Measurements from ENCODE around the gene E2F6.
A peak's percentile ranks its signal among the peaks of the same experiment; 100 is the strongest.

E2F6 gene, protein sequence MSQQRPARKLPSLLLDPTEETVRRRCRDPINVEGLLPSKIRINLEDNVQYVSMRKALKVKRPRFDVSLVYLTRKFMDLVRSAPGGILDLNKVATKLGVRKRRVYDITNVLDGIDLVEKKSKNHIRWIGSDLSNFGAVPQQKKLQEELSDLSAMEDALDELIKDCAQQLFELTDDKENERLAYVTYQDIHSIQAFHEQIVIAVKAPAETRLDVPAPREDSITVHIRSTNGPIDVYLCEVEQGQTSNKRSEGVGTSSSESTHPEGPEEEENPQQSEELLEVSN

DNA sequence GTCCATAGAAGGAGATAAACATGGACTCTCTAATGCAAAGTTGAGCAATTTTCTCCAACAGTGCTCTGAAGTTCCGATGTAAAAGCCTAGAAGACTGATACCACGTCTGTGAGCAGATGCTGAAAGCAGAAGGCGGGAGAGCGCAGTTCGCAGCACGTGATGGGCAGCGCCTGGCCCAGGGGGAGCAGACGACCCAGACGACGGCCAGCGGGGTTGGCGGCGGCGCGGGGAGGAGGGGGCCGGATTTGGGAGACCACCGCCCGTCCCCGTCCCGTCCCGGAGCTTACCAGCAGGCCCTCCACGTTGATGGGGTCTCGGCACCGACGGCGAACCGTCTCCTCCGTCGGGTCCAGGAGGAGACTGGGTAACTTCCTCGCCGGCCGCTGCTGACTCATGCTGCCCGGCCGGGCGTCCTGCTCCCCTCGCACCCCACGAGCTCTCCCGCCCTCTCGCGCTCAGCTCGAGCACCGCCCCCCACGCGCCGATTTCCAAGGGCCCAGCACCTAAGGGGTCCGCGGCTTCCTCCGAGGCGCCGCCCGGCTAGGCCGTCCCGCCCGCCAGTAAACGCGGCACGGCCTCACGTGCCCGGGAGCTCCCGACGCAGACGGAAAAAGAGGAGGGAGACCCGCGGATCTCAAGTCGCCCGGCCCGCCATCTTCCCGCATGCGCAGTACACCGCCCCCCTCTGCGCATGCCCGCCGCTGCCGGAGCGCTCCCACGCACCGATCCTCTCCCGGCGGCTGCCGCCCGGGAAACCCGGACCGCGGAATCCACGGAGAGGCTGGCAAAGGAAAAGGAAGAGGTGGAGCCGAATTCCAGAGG is at the start of gene E2F6:
Gene E2F6, minus strand, starts transcription at position 677 of the 822 bp plus-strand sequence. Its CDS starts 282 bp downstream, at position 395.
- peak; percentile 79 for DNase-seq (ENCODE audit: low read depth)

GRCh38 chr2:11515490-11515981 is 49.6 kb upstream of the E2F6 start:
- no peak for DNase-seq (ENCODE audit: low read depth)

DNA sequence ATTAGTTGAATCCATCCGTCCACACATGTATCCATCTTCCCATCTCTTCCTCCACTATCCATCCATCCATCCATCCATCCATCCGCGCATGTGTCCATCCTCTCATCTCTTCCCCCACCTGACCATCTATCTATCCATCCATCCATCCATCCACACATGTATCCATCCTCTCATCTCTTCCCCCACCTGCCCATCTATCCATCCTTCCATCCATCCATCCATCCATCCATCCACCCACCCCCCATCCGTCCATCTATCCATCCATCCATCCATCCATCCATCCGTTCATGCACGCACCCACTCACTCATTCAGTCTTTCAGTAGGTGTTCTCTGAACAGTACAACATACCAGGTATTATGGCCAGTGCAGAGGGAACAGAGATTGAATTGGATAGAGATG is 48.9 kb upstream of the E2F6 start:
- DNase-seq (ENCODE audit: low read depth): no peak

DNA sequence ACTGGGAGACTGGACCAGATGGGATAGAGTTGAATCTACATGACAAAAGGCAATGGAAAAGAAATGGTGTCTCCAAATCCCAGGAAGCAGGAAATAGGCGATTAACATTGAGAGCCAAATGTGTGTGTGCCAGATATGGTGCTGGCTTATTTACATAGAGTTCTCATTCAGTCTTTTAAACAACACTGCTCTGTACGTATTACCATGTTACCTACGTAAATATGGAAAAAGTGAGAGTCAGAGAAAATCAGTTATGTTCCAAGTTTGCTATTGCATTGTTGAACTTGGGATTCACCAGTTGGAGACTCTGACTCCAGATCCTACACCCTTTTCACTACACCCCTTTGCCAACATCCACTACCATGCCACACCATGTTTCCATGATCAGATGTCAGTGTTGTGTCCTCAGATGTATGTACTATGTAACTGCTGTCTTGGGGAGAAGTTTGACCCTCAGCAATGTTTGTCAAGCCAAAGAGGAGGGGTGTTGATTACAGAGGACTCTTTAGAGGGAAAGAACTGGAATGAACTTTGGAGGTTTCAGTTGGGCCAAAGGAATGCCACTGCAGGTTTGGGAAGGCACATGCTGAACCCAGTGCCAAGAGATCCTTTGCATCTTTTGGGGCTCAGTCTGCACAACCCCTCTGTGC is 48.2 kb upstream of the E2F6 start:
- DNase-seq (ENCODE audit: low read depth): no peak

DNA sequence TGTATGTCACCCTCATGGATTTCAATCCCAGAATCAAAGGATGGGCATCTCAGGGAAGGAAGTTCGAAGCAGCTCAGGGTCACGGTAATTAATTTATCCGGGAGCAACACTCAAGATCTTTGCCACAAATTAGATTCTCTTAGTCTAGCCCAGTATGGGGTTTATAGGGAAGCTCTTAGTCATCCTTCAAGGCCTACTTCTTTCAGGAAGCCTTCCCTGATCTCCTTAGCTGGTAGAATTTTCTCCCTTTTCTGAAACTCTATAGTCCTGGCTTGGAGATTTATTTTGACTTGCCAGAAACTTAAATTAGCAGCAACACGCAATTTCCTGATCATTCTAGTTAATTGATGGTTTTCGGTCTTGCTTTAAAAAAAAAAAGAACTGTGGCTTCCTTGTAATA is 47.4 kb upstream of the E2F6 start:
- DNase-seq (ENCODE audit: low read depth): no peak

GRCh38 chr2:11512431-11512830 is 46.5 kb upstream of the E2F6 start:
- DNase-seq (ENCODE audit: low read depth): no peak

- no peak for DNase-seq (ENCODE audit: low read depth)
Measured at GRCh38 chr2:11509657-11510360, 43.8 kb upstream of the E2F6 start.

- no peak for DNase-seq (ENCODE audit: low read depth)
Measured at GRCh38 chr2:11508279-11508678, 42.3 kb upstream of the E2F6 start.

- no peak for DNase-seq (ENCODE audit: low read depth)
Measured at GRCh38 chr2:11507517-11507916, 41.6 kb upstream of the E2F6 start.

DNA sequence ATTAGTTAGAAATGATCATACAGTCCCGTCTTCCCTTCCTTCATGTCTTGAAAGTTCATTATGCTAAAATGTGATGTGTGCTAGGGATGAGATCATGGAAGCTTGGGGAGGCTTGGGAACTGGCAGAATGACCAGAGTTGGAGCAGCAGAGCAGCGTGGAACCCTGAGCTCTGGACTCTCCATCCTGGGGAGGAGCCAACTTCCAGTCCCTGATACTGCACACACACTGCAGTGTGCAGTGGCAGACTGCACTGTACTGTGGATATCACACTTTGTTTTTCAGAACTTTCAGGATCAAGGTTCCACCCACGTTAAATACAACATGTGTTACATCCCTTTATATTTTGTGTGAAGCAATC is 40.6 kb upstream of the E2F6 start:
- no peak for DNase-seq (ENCODE audit: low read depth)

GRCh38 chr2:11505652-11506610 is 40.0 kb upstream of the E2F6 start:
- no peak for DNase-seq (ENCODE audit: low read depth)

GRCh38 chr2:11503354-11503927 is 37.5 kb upstream of the E2F6 start:
- no peak for DNase-seq (ENCODE audit: low read depth)

- DNase-seq (ENCODE audit: low read depth): no peak
Measured at GRCh38 chr2:11502740-11503292, 36.9 kb upstream of the E2F6 start.

GRCh38 chr2:11500702-11501303 is 34.8 kb upstream of the E2F6 start:
- DNase-seq (ENCODE audit: low read depth): no peak

GRCh38 chr2:11499081-11499743 is 33.3 kb upstream of the E2F6 start:
- DNase-seq (ENCODE audit: low read depth): no peak

- no peak for DNase-seq (ENCODE audit: low read depth)
Measured at GRCh38 chr2:11498543-11499034, 32.6 kb upstream of the E2F6 start.

DNA sequence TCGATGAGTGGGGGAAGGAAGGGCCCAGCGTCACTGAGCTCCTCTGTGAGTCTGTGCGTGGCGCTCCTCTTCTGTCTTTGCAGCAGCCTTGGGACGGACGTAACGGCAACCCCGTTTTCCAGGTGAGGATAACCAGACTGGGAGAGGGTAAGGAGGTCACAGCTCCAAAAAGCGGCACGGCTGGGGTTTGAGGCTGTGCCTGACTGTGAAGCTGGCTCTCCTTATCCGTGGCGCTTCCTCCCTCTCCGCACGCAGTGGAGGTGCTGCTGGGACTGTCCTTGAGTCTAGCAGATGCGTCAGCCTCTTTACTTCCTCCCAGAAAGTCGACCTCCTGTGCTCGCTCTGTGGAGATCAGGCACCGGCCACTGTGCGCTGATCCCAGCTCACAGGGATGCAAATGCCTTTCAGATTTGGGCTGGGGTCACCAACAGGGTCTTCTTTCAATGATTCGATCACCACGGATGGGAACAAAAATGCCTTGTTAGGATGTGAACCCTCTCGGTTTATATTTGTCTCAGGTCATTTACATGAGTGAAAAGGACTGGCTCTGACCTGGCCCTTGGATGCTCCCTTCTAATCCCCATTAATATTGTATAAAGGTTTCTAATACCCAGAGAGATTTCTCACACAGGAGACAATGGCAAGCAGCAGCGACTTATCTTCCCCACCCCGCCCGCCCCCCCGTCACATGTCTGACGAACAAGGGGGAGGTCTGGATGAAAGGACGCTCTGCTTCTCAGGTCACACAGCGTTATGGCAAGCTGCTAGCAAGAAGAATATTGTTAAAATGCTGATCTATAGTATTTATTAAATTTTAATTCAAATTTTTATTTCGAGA is 30.1 kb upstream of the E2F6 start:
- no peak for DNase-seq (ENCODE audit: low read depth)

DNA sequence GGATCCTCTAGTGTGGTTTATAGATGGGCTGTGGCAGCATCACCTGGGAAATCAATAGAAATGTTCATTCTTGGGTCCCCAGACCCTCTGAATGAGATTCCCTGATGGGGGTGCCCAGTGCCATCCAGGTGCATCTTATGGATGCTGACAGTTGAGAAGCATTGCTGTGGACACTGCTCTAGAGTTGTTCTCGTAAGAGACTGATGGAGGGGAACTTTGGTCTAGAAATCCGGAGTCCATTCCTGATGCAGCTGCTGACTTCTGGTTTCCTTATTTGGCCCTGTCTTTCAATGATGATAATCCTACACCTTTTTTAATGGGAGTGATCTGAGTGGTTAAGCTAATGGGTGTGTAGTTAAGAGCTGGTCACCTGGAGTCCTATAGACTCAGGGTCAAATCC is 28.3 kb upstream of the E2F6 start:
- DNase-seq (ENCODE audit: low read depth): no peak

Data from stimulated activated CD8-positive, alpha-beta memory T cell treated with anti-CD3 and anti-CD28 coated beads, Interleukin-4, amount 100 ng/mL, for 24 hours (primary cell).